K562 (cell line): ENCODE results near the gene CDHR1. TPM values are rescaled to one million over a fixed set of nuclear protein-coding genes. Genes with fewer than 3 reads are reported as not detected.

Experiments used
- ELF4 ChIP-seq: fragments of 450-650 bp; formaldehyde crosslinking; IDR thresholded peaks from 2 replicates; pipeline ENCODE4 v1.4.0; 2022; ENCODE audit warnings: missing genetic modification characterization
- EP300 ChIP-seq: IDR thresholded peaks from 2 replicates; pipeline ENCODE4 v1.6.1; 2012; ENCODE audit warnings: low read length, improper control_type of control experiment
- KDM1A ChIP-seq, 2 experiments: fragments of 450-650 bp; IDR thresholded peaks; 2 replicates each; pipeline ENCODE4 v1.6.1; 2016; ENCODE audit warnings: mild to moderate bottlenecking in 2 of 2
- MAFG ChIP-seq: fragments of 450-650 bp; conservative IDR thresholded peaks from 2 replicates; pipeline ENCODE4 v1.6.1; 2016; ENCODE audit warnings: missing genetic modification characterization, missing compliant biosample characterization
- NONO ChIP-seq, 2 experiments: fragments of 200-400 bp in 1 of 2; fragments of 450-650 bp in 1 of 2; formaldehyde crosslinking in 1 of 2; IDR thresholded peaks; 2 replicates each; pipeline ENCODE4 v1.6.1; 2017; ENCODE audit warnings: low read depth in 2 of 2, mild to moderate bottlenecking in 2 of 2, moderate library complexity in 2 of 2, low read length in 1 of 2
- TOE1 ChIP-seq, 2 experiments: fragments of 450-650 bp in 1 of 2; sonication (generic) in 1 of 2; formaldehyde crosslinking in 1 of 2; IDR thresholded peaks; 2 replicates each; pipeline versions ENCODE4 v1.7.1 to v1.8.0; 2016 to 2022; ENCODE audit warnings: borderline replicate concordance in 2 of 2, mild to moderate bottlenecking in 2 of 2, antibody characterized with exemption in 1 of 2, inconsistent platforms in 1 of 2, low read depth in 1 of 2, missing genetic modification reagents in 1 of 2, moderate library complexity in 1 of 2
- USF1 ChIP-seq: sonication (generic); formaldehyde crosslinking; IDR thresholded peaks from 2 replicates; pipeline ENCODE4 v1.9.0; 2022; ENCODE audit warnings: mild to moderate bottlenecking, missing genetic modification reagents
- ZNF124 ChIP-seq: sonication (generic); formaldehyde crosslinking; IDR thresholded peaks from 2 replicates; pipeline ENCODE4 v1.8.1; 2022; ENCODE audit warnings: missing genetic modification reagents
- ZNF224 ChIP-seq: sonication (generic); formaldehyde crosslinking; IDR thresholded peaks from 2 replicates; pipeline ENCODE4 v1.8.0; 2022; ENCODE audit warnings: mild to moderate bottlenecking, missing genetic modification reagents
- ZNF23 ChIP-seq: fragments of 250-450 bp; sonication (Bioruptor Pico); IDR thresholded peaks from 2 replicates; pipeline ENCODE4 v1.4.0; 2020; ENCODE audit warnings: mild to moderate bottlenecking
- ZNF592 ChIP-seq: fragments of 450-650 bp; IDR thresholded peaks from 2 replicates; pipeline ENCODE4 v1.6.1; 2017; ENCODE audit warnings: antibody characterized with exemption, mild to moderate bottlenecking
- polyA plus RNA-seq, 8 experiments: library from polyadenylated mRNA; depleted of rRNA in 4 of 8; stranded (reverse) in 5 of 8; unstranded in 3 of 8; fragments of >200 nt; fragmentation: Nextera tagmentation in 2 of 8; fragmentation: Illumina TruSeq in 1 of 8; extraction: Ambion mirVana in 2 of 8; extraction: Trizol in 1 of 8; gene quantifications; 2 replicates each; pipeline versions ENCODE4 v1.2.1 to v1.2.3, GENCODE V29; 2011 to 2014; ENCODE audit warnings: inconsistent platforms in 1 of 8, missing spikeins in 1 of 8
- total RNA-seq, 7 experiments: library from RNA; depleted of rRNA in 6 of 7; stranded (reverse); fragments of >200 nt in 6 of 7; fragmentation: Illumina TruSeq in 2 of 7; extraction: Trizol in 2 of 7; gene quantifications; 2 replicates each; pipeline versions ENCODE4 v1.2.1 to v1.2.3, GENCODE V29; 2011 to 2021; ENCODE audit warnings: low replicate concordance in 1 of 7
- TF ChIP-seq, protein P1 (sequence below): fragments of 250-450 bp; sonication (Bioruptor Pico); IDR thresholded peaks from 2 replicates; pipeline ENCODE4 v1.4.0; 2020; ENCODE audit warnings: mild to moderate bottlenecking, moderate library complexity
- TF ChIP-seq, protein P2 (sequence below): sonication (generic); formaldehyde crosslinking; IDR thresholded peaks from 2 replicates; pipeline ENCODE4 v1.4.0; 2020; ENCODE audit warnings: mild to moderate bottlenecking, missing genetic modification reagents
- TF ChIP-seq, protein P3 (sequence below): fragments of 450-650 bp; IDR thresholded peaks from 2 replicates; pipeline ENCODE4 v1.6.1; 2016

The CDHR1 gene
- total and polyA plus RNA-seq, 9 of the 15 experiments (the other 6 are each of a cell fraction or from before 2014, with no cell fraction given): 0.03 to 0.99 (median 0.20) TPM

DNA sequence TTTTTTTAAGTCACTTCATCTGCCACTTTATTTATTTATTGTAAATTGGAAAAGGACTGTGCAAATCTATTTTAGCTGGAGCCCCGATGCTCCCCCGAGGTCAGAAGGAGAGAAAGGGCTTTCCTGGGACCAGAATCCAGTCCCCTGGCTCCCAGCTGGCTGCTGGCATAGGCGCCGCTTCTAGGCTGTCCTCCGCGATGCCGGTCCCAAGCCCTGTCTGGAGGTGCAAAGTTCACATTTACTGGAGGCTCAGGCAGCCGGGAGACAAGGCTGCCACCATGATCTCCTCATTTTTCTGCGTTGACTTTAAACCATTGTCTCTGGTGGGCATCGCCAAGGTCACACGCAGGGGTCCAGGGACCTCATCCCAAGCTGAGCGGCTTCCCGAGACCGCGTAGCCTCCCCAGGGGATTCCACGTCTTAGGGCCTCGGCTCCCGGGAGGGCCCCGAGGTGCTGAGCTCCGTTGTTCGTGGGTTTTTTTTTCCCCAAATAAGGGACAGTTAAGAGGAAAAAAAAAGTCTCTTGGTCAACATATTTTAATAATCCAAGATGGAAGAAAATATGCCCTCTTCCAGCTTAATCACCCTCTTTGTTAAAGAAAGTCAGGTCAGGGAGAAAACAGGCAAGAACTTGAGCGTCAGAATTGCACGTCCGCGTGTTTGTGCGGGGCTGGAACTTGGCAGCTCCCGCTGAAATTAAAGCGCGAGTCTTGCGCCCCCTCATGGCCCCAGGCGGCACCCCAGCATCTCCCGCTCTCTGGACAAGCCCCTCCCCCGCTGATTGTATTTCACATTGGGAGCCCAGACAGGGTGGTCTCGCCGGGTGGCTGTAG lies 62.4 kb downstream of the CDHR1 start (continued):
- TF ChIP-seq ZNF592: 0 out of 2 replicates have a peak, but pooled peaks have one; percentile 57
- peak; percentile 73; the same call in 1 of the 2 replicates for TF ChIP-seq ZNF224 (CRISPR knock-in tag)
- TF ChIP-seq TOE1 (IDR thresholded peaks at IDR 0.05; ENCODE audit: borderline replicate concordance): 0 out of 2 replicates have a peak, but pooled peaks have one; percentile 55
- no peak for TF ChIP-seq TOE1 (CRISPR knock-in tag; IDR thresholded peaks at IDR 0.05; ENCODE audit: borderline replicate concordance, low read depth)
- TF ChIP-seq, protein P1, sequence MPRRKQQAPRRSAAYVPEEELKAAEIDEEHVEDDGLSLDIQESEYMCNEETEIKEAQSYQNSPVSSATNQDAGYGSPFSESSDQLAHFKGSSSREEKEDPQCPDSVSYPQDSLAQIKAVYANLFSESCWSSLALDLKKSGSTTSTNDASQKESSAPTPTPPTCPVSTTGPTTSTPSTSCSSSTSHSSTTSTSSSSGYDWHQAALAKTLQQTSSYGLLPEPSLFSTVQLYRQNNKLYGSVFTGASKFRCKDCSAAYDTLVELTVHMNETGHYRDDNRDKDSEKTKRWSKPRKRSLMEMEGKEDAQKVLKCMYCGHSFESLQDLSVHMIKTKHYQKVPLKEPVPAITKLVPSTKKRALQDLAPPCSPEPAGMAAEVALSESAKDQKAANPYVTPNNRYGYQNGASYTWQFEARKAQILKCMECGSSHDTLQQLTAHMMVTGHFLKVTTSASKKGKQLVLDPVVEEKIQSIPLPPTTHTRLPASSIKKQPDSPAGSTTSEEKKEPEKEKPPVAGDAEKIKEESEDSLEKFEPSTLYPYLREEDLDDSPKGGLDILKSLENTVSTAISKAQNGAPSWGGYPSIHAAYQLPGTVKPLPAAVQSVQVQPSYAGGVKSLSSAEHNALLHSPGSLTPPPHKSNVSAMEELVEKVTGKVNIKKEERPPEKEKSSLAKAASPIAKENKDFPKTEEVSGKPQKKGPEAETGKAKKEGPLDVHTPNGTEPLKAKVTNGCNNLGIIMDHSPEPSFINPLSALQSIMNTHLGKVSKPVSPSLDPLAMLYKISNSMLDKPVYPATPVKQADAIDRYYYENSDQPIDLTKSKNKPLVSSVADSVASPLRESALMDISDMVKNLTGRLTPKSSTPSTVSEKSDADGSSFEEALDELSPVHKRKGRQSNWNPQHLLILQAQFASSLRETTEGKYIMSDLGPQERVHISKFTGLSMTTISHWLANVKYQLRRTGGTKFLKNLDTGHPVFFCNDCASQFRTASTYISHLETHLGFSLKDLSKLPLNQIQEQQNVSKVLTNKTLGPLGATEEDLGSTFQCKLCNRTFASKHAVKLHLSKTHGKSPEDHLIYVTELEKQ (CRISPR knock-in tag): no peak
- TF ChIP-seq EP300: no peak
- no peak for TF ChIP-seq MAFG (tag)
- TF ChIP-seq, protein P2, sequence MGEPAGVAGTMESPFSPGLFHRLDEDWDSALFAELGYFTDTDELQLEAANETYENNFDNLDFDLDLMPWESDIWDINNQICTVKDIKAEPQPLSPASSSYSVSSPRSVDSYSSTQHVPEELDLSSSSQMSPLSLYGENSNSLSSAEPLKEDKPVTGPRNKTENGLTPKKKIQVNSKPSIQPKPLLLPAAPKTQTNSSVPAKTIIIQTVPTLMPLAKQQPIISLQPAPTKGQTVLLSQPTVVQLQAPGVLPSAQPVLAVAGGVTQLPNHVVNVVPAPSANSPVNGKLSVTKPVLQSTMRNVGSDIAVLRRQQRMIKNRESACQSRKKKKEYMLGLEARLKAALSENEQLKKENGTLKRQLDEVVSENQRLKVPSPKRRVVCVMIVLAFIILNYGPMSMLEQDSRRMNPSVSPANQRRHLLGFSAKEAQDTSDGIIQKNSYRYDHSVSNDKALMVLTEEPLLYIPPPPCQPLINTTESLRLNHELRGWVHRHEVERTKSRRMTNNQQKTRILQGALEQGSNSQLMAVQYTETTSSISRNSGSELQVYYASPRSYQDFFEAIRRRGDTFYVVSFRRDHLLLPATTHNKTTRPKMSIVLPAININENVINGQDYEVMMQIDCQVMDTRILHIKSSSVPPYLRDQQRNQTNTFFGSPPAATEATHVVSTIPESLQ (CRISPR knock-in tag): no peak
- no peak for TF ChIP-seq ELF4
- 0 out of 2 replicates have a peak, but pooled peaks have one; percentile 82 for TF ChIP-seq ZNF124 (CRISPR knock-in tag)
- no peak for TF ChIP-seq KDM1A (IDR thresholded peaks at IDR 0.05)
- TF ChIP-seq, protein P3, sequence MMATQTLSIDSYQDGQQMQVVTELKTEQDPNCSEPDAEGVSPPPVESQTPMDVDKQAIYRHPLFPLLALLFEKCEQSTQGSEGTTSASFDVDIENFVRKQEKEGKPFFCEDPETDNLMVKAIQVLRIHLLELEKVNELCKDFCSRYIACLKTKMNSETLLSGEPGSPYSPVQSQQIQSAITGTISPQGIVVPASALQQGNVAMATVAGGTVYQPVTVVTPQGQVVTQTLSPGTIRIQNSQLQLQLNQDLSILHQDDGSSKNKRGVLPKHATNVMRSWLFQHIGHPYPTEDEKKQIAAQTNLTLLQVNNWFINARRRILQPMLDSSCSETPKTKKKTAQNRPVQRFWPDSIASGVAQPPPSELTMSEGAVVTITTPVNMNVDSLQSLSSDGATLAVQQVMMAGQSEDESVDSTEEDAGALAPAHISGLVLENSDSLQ: no peak
- TF ChIP-seq USF1 (CRISPR knock-in tag): no peak
- TF ChIP-seq ZNF23: no peak
- no peak for TF ChIP-seq NONO (IDR thresholded peaks at IDR 0.05; ENCODE audit: low read depth in 2 of 2, low read length in 1 of 2)
